DND-41 (cell line): ENCODE measurements around the gene FOXD2.
"Not testable (repeated sequence)": the region's sequence is repeated elsewhere in the genome, so short reads cannot be mapped to it uniquely, and the experiment has no call there.

ENCODE experiments used
- ATAC-seq: fragments of 200-7000 bp; cut with Tn5 transposase; 3 replicates; pipeline ENCODE4 v1.9.1; 2021; ENCODE audit warnings: low read depth; ENCODE audit not compliant: insufficient read depth
- DNase-seq: peaks from one replicate; pipeline ENCODE4 v3.0.0-alpha.2; 2020
- H2AFZ ChIP-seq: 2 replicates; pipeline ENCODE4 v1.6.0; 2012; ENCODE audit warnings: low read depth, low read length
- H3K27ac ChIP-seq: 2 replicates; pipeline ENCODE4 v1.5.1; 2012; ENCODE audit warnings: low read length, inconsistent platforms
- H3K27me3 ChIP-seq: fragments of 200-600 bp; sonication (generic); 2 replicates; pipeline ENCODE4 v1.6.0; 2012; ENCODE audit warnings: low read length, mild to moderate bottlenecking, inconsistent platforms; ENCODE audit not compliant: insufficient read depth, poor library complexity
- H3K36me3 ChIP-seq: 2 replicates; pipeline ENCODE4 v1.5.1; 2012; ENCODE audit warnings: low read length, inconsistent platforms; ENCODE audit not compliant: insufficient read depth
- H3K4me1 ChIP-seq: 2 replicates; pipeline ENCODE4 v1.5.1; 2012; ENCODE audit warnings: mild to moderate bottlenecking, low read length; ENCODE audit not compliant: insufficient read depth
- H3K4me2 ChIP-seq: 2 replicates; pipeline ENCODE4 v1.6.0; 2012; ENCODE audit warnings: mild to moderate bottlenecking, moderate library complexity, low read length, inconsistent platforms; ENCODE audit not compliant: insufficient read depth
- H3K4me3 ChIP-seq, 2 experiments: fragments of 200-600 bp in 1 of 2; shearing (Covaris generic) in 1 of 2; 2 replicates each; pipeline ENCODE4 v1.5.1; 2012 to 2016; ENCODE audit warnings: inconsistent platforms in 2 of 2, low read length in 2 of 2, mild to moderate bottlenecking in 2 of 2, low read depth in 1 of 2, moderate library complexity in 1 of 2
- H3K79me2 ChIP-seq: 2 replicates; pipeline ENCODE4 v1.6.0; 2012; ENCODE audit warnings: low read length, inconsistent platforms; ENCODE audit not compliant: insufficient read depth
- H3K9ac ChIP-seq: 2 replicates; pipeline ENCODE4 v1.6.0; 2012; ENCODE audit warnings: low read depth, mild to moderate bottlenecking, inconsistent platforms, low read length, moderate library complexity
- H3K9me3 ChIP-seq: 2 replicates; pipeline ENCODE4 v1.5.1; 2012; ENCODE audit warnings: low read length, moderate library complexity, mild to moderate bottlenecking, inconsistent platforms; ENCODE audit not compliant: insufficient read depth, severe bottlenecking
- H4K20me1 ChIP-seq: 2 replicates; pipeline ENCODE4 v1.6.0; 2012; ENCODE audit warnings: low read length; ENCODE audit not compliant: insufficient read depth
- CTCF ChIP-seq: IDR thresholded peaks from 2 replicates; pipeline ENCODE4 v1.5.1; 2012; ENCODE audit warnings: borderline replicate concordance, low read length, moderate library complexity, mild to moderate bottlenecking; ENCODE audit not compliant: poor library complexity, severe bottlenecking; ENCODE audit errors: extremely low read depth
- EZH2 ChIP-seq: IDR thresholded peaks from 3 replicates; pipeline ENCODE4 v1.6.1; 2012; ENCODE audit warnings: borderline replicate concordance, low read depth, mild to moderate bottlenecking, moderate library complexity, low read length, inconsistent platforms; ENCODE audit not compliant: severe bottlenecking

Gene FOXD2

GRCh38 chr1:47450606-47451005 is 12.8 kb downstream of the FOXD2 start:
- Histone ChIP-seq H3K4me2 (no peak overlapping the region), H3K36me3 (no peaks in the 10 kb centered on the region), H3K27ac (no peak overlapping the region), H3K9ac (no peak overlapping the region), H3K4me3 (no peak overlapping the region), H3K4me1 (no peaks in the 10 kb centered on the region), H3K27me3 (peaks cover 18% of the 10 kb centered on the region), H3K79me2 (no peaks in the 10 kb centered on the region), H3K9me3 (no peaks in the 10 kb centered on the region), H4K20me1 (0 out of 2 replicates have a peak, but pooled peaks cover 4% of the 10 kb centered on the region), H2AFZ (no peak overlapping the region)
- TF ChIP-seq CTCF (no peak), EZH2 (no peak)
- no peak for ATAC-seq
- DNase-seq = no peak

GRCh38 chr1:47452426-47452825 is 14.6 kb downstream of the FOXD2 start:
- Histone ChIP-seq H3K27ac (no peak overlapping the region), H3K9me3 (no peaks in the 10 kb centered on the region), H2AFZ (no peak overlapping the region), H3K9ac (no peak overlapping the region), H3K36me3 (no peaks in the 10 kb centered on the region), H3K27me3 (peaks cover 13% of the 10 kb centered on the region), H3K4me2 (no peak overlapping the region), H3K79me2 (no peaks in the 10 kb centered on the region), H3K4me3 (no peak overlapping the region), H4K20me1 (0 out of 2 replicates have a peak, but pooled peaks cover 4% of the 10 kb centered on the region), H3K4me1 (no peaks in the 10 kb centered on the region)
- ATAC-seq (no peak), DNase-seq (no peak)
- no peak for TF ChIP-seq EZH2
- no peak for TF ChIP-seq CTCF

- not testable (repeated sequence) for H3K79me2 ChIP-seq, H3K9me3 ChIP-seq, H3K4me3 ChIP-seq, H3K36me3 ChIP-seq, H3K27ac ChIP-seq, H2AFZ ChIP-seq, DNase-seq, H3K4me2 ChIP-seq, H3K4me1 ChIP-seq, H4K20me1 ChIP-seq, H3K9ac ChIP-seq, ATAC-seq
- H3K27me3 ChIP-seq = peaks cover 11% of the 10 kb centered on the region
Measured at GRCh38 chr1:47453910-47454309, 16.1 kb downstream of the FOXD2 start.

GRCh38 chr1:47456250-47456649 is 18.4 kb downstream of the FOXD2 start:
- no peak for ATAC-seq
- TF ChIP-seq EZH2 (no peak), CTCF (no peak)
- Histone ChIP-seq H3K4me1 (no peaks in the 10 kb centered on the region), H3K27ac (no peak overlapping the region), H2AFZ (no peak overlapping the region), H3K79me2 (no peaks in the 10 kb centered on the region), H3K9ac (no peak overlapping the region), H3K4me3 (no peak overlapping the region), H3K9me3 (no peaks in the 10 kb centered on the region), H3K36me3 (no peaks in the 10 kb centered on the region), H3K27me3 (peaks cover 26% of the 10 kb centered on the region), H3K4me2 (no peak overlapping the region), H4K20me1 (no peaks in the 10 kb centered on the region)
- no peak for DNase-seq

GRCh38 chr1:47457547-47457946 is 19.7 kb downstream of the FOXD2 start:
- peaks cover 24% of the 10 kb centered on the region for H3K27me3 ChIP-seq
- H3K4me2 ChIP-seq, H2AFZ ChIP-seq, H3K4me3 ChIP-seq, ATAC-seq, H3K4me1 ChIP-seq, H3K27ac ChIP-seq, DNase-seq, H4K20me1 ChIP-seq, H3K79me2 ChIP-seq, H3K36me3 ChIP-seq, H3K9me3 ChIP-seq, H3K9ac ChIP-seq: not testable (repeated sequence)
